SK-N-SH (cell line): ENCODE measurements around the gene ERH. TPM values are rescaled to one million over a fixed set of nuclear protein-coding genes. Genes with fewer than 3 reads are reported as not detected.

ENCODE experiments used
- CTCF ChIA-PET: fragments of 300-600, 350-600 bp; formaldehyde crosslinking; extraction: SDS; loops from one replicate; lab custom pipeline; 2021; lab: Yijun Ruan, JAX
- POLR2A ChIA-PET: fragments of 350-600 bp; sonication (Branson Sonifier 250); formaldehyde crosslinking; extraction: SDS; loops from one replicate; lab custom pipeline; 2020; ENCODE audit warnings: antibody characterized with exemption, inconsistent platforms; lab: Yijun Ruan, JAX
- DNase-seq: peaks from one replicate; pipeline ENCODE4 v3.0.0; 2012
- H2AFZ ChIP-seq: fragments of 200-600 bp; sonication (generic); 2 replicates; pipeline ENCODE4 v1.8.1; 2016; ENCODE audit warnings: antibody characterized with exemption, mild to moderate bottlenecking, low read depth
- H3F3A ChIP-seq: fragments of 200-600 bp; sonication (generic); replicated peaks from 2 replicates; pipeline ENCODE3; 2016; ENCODE audit warnings: antibody characterized with exemption, mild to moderate bottlenecking; ENCODE audit not compliant: insufficient read depth
- H3K27ac ChIP-seq, 2 experiments: fragments of 200-500 bp in 1 of 2; fragments of 200-600 bp in 1 of 2; sonication (Bioruptor generic) in 1 of 2; sonication (generic), shearing (Covaris generic) in 1 of 2; 2 replicates each; pipeline versions ENCODE4 v1.5.1 to v1.6.1; 2014 to 2016; ENCODE audit warnings: low read depth in 2 of 2, inconsistent platforms in 1 of 2, low read length in 1 of 2, mild to moderate bottlenecking in 1 of 2, mixed read lengths in 1 of 2
- H3K27me3 ChIP-seq: fragments of 200-600 bp; sonication (generic), shearing (Covaris generic); 2 replicates; pipeline ENCODE4 v1.6.1; 2016; ENCODE audit warnings: mixed run types; ENCODE audit not compliant: insufficient read depth
- H3K36me3 ChIP-seq, 2 experiments: fragments of 200-500 bp in 1 of 2; fragments of 200-600 bp in 1 of 2; sonication (Bioruptor generic) in 1 of 2; sonication (generic) in 1 of 2; replicated peaks in 1 of 2; 2 replicates each; pipeline versions ENCODE3 to v1.5.1; 2014 to 2016; ENCODE audit warnings: low read length in 1 of 2, mild to moderate bottlenecking in 1 of 2; ENCODE audit not compliant: insufficient read depth in 2 of 2, control insufficient read depth in 1 of 2
- H3K4me1 ChIP-seq, 2 experiments: fragments of 200-500 bp in 1 of 2; fragments of 200-600 bp in 1 of 2; sonication (Bioruptor generic) in 1 of 2; sonication (generic), shearing (Covaris generic) in 1 of 2; 2 replicates each; pipeline versions ENCODE4 v1.5.1 to v1.6.1; 2014 to 2016; ENCODE audit warnings: low read depth in 1 of 2, low read length in 1 of 2, mixed run types in 1 of 2; ENCODE audit not compliant: insufficient read depth in 2 of 2, control insufficient read depth in 1 of 2
- H3K4me2 ChIP-seq: fragments of 200-600 bp; sonication (generic), shearing (Covaris generic); 2 replicates; pipeline ENCODE4 v1.6.1; 2017; ENCODE audit warnings: mixed run types
- H3K4me3 ChIP-seq, 2 experiments: fragments of 200-500 bp in 1 of 2; fragments of 200-600 bp in 1 of 2; sonication (Bioruptor generic) in 1 of 2; sonication (generic), shearing (Covaris generic) in 1 of 2; 2 replicates each; pipeline versions ENCODE4 v1.5.1 to v1.8.1; 2014 to 2016; ENCODE audit warnings: low read depth in 2 of 2, inconsistent platforms in 1 of 2, low read length in 1 of 2, mild to moderate bottlenecking in 1 of 2, mixed read lengths in 1 of 2, moderate library complexity in 1 of 2
- H3K79me2 ChIP-seq: fragments of 200-600 bp; sonication (generic); 2 replicates; pipeline ENCODE4 v1.8.1; 2017; ENCODE audit warnings: mild to moderate bottlenecking; ENCODE audit not compliant: insufficient read depth
- H3K9ac ChIP-seq: fragments of 200-600 bp; sonication (generic); 2 replicates; pipeline ENCODE4 v1.6.1; 2017; ENCODE audit warnings: mixed run types
- H3K9me2 ChIP-seq: fragments of 200-600 bp; sonication (generic); 2 replicates; pipeline ENCODE4 v1.6.1; 2017; ENCODE audit warnings: mixed run types
- H3K9me3 ChIP-seq: fragments of 200-600 bp; sonication (generic); 2 replicates; pipeline ENCODE4 v1.6.1; 2017; ENCODE audit warnings: mixed run types, mild to moderate bottlenecking, moderate library complexity
- H4K20me1 ChIP-seq: fragments of 200-600 bp; sonication (generic); 2 replicates; pipeline ENCODE4 v1.6.1; 2017; ENCODE audit warnings: mild to moderate bottlenecking, mixed run types; ENCODE audit not compliant: insufficient read depth
- CHD2 ChIP-seq: fragments of 150-350 bp; IDR thresholded peaks from 2 replicates; pipeline ENCODE4 v1.6.1; 2018; ENCODE audit warnings: low read length; ENCODE audit not compliant: partially characterized antibody
- ELF1 ChIP-seq: IDR thresholded peaks from 2 replicates; pipeline ENCODE4 v1.4.0; 2012
- EP300 ChIP-seq, 2 experiments: IDR thresholded peaks; 2 replicates each; pipeline versions ENCODE4 v1.4.0 to v1.6.1; 2012; ENCODE audit warnings: borderline replicate concordance in 1 of 2, low read depth in 1 of 2, low read length in 1 of 2
- EZH2phosphoT487 ChIP-seq: fragments of 200-600 bp; sonication (generic); IDR thresholded peaks from 2 replicates; pipeline ENCODE4 v1.6.1; 2017; ENCODE audit warnings: low read depth, mixed run types, mild to moderate bottlenecking, antibody characterized with exemption, moderate library complexity, borderline replicate concordance
- GABPA ChIP-seq: IDR thresholded peaks from 2 replicates; pipeline ENCODE4 v1.4.0; 2012; ENCODE audit warnings: low read depth, mild to moderate bottlenecking
- GATA2 ChIP-seq: sonication (generic); formaldehyde crosslinking; IDR thresholded peaks from 2 replicates; pipeline ENCODE4 v1.5.0; 2020; ENCODE audit warnings: mild to moderate bottlenecking, missing genetic modification reagents
- MXI1 ChIP-seq: IDR thresholded peaks from 2 replicates; pipeline ENCODE4 v1.6.1; 2012; ENCODE audit warnings: mild to moderate bottlenecking, low read depth, low read length, improper control_type of control experiment
- NFIC ChIP-seq: IDR thresholded peaks from 2 replicates; pipeline ENCODE4 v1.4.0; 2012; ENCODE audit warnings: borderline replicate concordance
- PBX3 ChIP-seq: IDR thresholded peaks from 2 replicates; pipeline ENCODE4; 2012
- POLR2AphosphoS5 ChIP-seq: IDR thresholded peaks from 2 replicates; pipeline ENCODE4 v1.6.1; 2012; ENCODE audit warnings: low read depth, low read length
- SIN3A ChIP-seq: IDR thresholded peaks from 2 replicates; pipeline ENCODE4 v1.6.1; 2012; ENCODE audit warnings: low read depth, mild to moderate bottlenecking, low read length, moderate library complexity, borderline replicate concordance
- TAF1 ChIP-seq: IDR thresholded peaks from 2 replicates; pipeline ENCODE4 v1.6.1; 2012; ENCODE audit warnings: low read depth, mild to moderate bottlenecking, low read length, moderate library complexity, borderline replicate concordance
- TCF12 ChIP-seq: IDR thresholded peaks from 2 replicates; pipeline ENCODE4 v1.4.0; 2012
- YY1 ChIP-seq: IDR thresholded peaks from 2 replicates; pipeline ENCODE4 v1.4.0; 2012; ENCODE audit warnings: low read depth, mild to moderate bottlenecking
- WGBS: methylation state at CpG from one replicate; pipeline ENCODE4 v1.1.6; 2017; ENCODE audit warnings: low lambda C conversion rate; 5-methylcytosine and 5-hydroxymethylcytosine counted together
- polyA plus RNA-seq, 3 experiments: library from polyadenylated mRNA; depleted of rRNA; stranded (reverse); fragments of >200 nt; gene quantifications; 2 replicates each; pipeline ENCODE4 v1.2.3, GENCODE V29; 2012
- TF ChIP-seq, protein P1 (sequence below): IDR thresholded peaks from 2 replicates; pipeline ENCODE4 v1.4.0; 2012; ENCODE audit warnings: low read depth
- TF ChIP-seq, protein P2 (sequence below): IDR thresholded peaks from 2 replicates; pipeline ENCODE4 v1.6.1; 2012; ENCODE audit warnings: mild to moderate bottlenecking, low read depth, low read length, moderate library complexity
- TF ChIP-seq, protein P3 (sequence below): IDR thresholded peaks from 2 replicates; pipeline ENCODE4 v1.4.0; 2012; ENCODE audit warnings: low read depth, borderline replicate concordance

Gene ERH
- polyA plus RNA-seq (2012; rRNA removed) = 186 and 228 TPM in 2 replicates
- 255 and 297 TPM in 2 replicates for polyA plus RNA-seq (2012; cell fraction: cytosol; rRNA removed)
- 31.4 and 51.2 TPM in 2 replicates for polyA plus RNA-seq (2012; cell fraction: nucleus; rRNA removed)

DNA sequence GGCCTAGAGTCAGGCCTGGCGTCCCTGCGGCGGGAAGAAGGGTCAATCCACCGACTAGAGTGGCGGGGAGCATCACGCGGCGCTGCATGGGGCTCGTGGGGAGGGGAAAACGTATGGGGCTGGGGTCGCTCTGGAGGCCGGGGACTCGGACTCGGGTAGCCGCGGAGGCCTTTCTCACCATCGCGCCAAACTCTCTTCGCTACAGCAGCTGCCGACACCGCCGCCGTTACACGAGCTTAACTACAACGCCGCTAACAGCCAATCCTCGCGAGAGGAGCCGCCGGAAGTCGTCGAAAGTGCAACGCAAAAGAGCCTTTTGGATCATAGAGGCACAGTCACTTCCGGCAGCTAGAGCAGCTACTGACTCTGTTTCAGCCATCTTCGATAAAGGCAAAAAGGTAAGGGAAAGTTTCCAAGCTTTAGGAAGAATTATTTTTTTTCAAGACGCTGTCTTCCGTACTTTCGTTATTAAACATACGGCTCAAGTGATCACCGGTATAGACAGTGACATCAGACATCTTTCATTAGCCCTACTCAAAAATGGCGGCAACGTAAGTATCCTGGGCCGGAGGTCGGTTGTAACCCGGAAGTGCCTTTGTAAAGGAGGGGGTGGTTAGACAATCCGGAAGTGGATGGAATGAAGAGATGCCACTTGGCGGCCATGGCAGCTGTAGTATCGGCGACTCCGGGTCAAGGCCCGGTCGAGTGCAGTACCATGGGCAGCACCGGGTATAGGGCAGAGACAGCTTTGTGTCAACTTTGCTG lies at the start of gene ERH, which contains the start of gene SLC39A9:
Gene ERH (minus strand): TSS at position 247 of the 765 bp plus-strand sequence. CDS start 66 bp downstream, at position 181.
Gene SLC39A9 (plus strand): TSS at position 640 of the 765 bp plus-strand sequence. CDS start 678 bp downstream, outside the sequence.
- H3K9me2 ChIP-seq = no peaks in the 10 kb centered on the region
- H3K4me2 ChIP-seq = peak within 1 kb of the TSS; percentile 90
- H3K9me3 ChIP-seq = no peaks in the 10 kb centered on the region
- DNase-seq = peak; percentile 91
- H3K4me3 ChIP-seq = peak within 1 kb of the TSS; percentile 83 to 93
- H3K36me3 ChIP-seq = peaks cover 27 to 39% of the 10 kb centered on the region in 2 experiments
- TF ChIP-seq EP300 (IDR thresholded peaks at IDR 0.05; ENCODE audit: borderline replicate concordance in 1 of 2, low read depth in 1 of 2, low read length in 1 of 2) (0 out of 4 replicates have a peak, but pooled peaks of 1 of the 2 experiments have one; percentile 10), NFIC (no peak), SIN3A (peak; percentile 89; the same call in 1 of the 2 replicates), GATA2 (CRISPR knock-in tag) (no peak), PBX3 (0 out of 2 replicates have a peak, but pooled peaks have one; percentile 7), TCF12 (no peak), MXI1 (peak; percentile 70), POLR2AphosphoS5 (peak; percentile 92), EZH2phosphoT487 (no peak), CHD2 (peak; percentile 99), YY1 (peak; percentile 98), GABPA (peak; percentile 92), ELF1 (peak; percentile 92), TAF1 (peak; percentile 88)
- TF ChIP-seq, protein P1, sequence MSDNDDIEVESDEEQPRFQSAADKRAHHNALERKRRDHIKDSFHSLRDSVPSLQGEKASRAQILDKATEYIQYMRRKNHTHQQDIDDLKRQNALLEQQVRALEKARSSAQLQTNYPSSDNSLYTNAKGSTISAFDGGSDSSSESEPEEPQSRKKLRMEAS = peak; percentile 15; the same call in 1 of the 2 replicates
- TF ChIP-seq, protein P2, sequence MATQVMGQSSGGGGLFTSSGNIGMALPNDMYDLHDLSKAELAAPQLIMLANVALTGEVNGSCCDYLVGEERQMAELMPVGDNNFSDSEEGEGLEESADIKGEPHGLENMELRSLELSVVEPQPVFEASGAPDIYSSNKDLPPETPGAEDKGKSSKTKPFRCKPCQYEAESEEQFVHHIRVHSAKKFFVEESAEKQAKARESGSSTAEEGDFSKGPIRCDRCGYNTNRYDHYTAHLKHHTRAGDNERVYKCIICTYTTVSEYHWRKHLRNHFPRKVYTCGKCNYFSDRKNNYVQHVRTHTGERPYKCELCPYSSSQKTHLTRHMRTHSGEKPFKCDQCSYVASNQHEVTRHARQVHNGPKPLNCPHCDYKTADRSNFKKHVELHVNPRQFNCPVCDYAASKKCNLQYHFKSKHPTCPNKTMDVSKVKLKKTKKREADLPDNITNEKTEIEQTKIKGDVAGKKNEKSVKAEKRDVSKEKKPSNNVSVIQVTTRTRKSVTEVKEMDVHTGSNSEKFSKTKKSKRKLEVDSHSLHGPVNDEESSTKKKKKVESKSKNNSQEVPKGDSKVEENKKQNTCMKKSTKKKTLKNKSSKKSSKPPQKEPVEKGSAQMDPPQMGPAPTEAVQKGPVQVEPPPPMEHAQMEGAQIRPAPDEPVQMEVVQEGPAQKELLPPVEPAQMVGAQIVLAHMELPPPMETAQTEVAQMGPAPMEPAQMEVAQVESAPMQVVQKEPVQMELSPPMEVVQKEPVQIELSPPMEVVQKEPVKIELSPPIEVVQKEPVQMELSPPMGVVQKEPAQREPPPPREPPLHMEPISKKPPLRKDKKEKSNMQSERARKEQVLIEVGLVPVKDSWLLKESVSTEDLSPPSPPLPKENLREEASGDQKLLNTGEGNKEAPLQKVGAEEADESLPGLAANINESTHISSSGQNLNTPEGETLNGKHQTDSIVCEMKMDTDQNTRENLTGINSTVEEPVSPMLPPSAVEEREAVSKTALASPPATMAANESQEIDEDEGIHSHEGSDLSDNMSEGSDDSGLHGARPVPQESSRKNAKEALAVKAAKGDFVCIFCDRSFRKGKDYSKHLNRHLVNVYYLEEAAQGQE = peak; percentile 85
- TF ChIP-seq, protein P3, sequence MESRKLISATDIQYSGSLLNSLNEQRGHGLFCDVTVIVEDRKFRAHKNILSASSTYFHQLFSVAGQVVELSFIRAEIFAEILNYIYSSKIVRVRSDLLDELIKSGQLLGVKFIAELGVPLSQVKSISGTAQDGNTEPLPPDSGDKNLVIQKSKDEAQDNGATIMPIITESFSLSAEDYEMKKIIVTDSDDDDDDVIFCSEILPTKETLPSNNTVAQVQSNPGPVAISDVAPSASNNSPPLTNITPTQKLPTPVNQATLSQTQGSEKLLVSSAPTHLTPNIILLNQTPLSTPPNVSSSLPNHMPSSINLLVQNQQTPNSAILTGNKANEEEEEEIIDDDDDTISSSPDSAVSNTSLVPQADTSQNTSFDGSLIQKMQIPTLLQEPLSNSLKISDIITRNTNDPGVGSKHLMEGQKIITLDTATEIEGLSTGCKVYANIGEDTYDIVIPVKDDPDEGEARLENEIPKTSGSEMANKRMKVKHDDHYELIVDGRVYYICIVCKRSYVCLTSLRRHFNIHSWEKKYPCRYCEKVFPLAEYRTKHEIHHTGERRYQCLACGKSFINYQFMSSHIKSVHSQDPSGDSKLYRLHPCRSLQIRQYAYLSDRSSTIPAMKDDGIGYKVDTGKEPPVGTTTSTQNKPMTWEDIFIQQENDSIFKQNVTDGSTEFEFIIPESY = peak; percentile 98
- TF ChIP-seq, all 33 proteins: peak for 13
- Histone ChIP-seq H3K79me2 (peaks cover 93% of the 10 kb centered on the region), H4K20me1 (peaks cover 66% of the 10 kb centered on the region), H3K4me1 (peaks cover 13 to 25% of the 10 kb centered on the region in 2 experiments; a peak in 3 of 4 replicates), H3K27me3 (no peaks in the 10 kb centered on the region), H2AFZ (peak within 1 kb of the TSS; percentile 77; the same call in 1 of the 2 replicates), H3K27ac (peak within 1 kb of the TSS; percentile 93 to 98), H3F3A (peaks cover 3% of the 10 kb centered on the region), H3K9ac (peak within 1 kb of the TSS; percentile 99)
- POLR2A ChIA-PET = interaction anchor here (0.6 to 1.4 kb wide), 5 partner anchors 46 to 245 kb away, joined by 3 to 5 read pairs (median 3); partner anchors contain the start of gene DCAF5
- 2% methylated on average over 21 of the region's 53 CpGs for WGBS
- CTCF ChIA-PET = interaction anchor here (0.7 to 2.6 kb wide), 9 partner anchors 61 to 535 kb away, joined by 3 to 13 read pairs (median 3); no protein-coding TSS in a partner anchor
